H9 (cell line): ENCODE measurements around the gene IPO9. TPM values are rescaled to one million over a fixed set of nuclear protein-coding genes. Genes with fewer than 3 reads are reported as not detected.

ENCODE experiments used
- DNase-seq: peaks from one replicate; pipeline ENCODE4 v3.0.0-alpha.2; 2017
- H2AFZ ChIP-seq: one replicate; pipeline ENCODE4 v1.6.1; 2013; ENCODE audit warnings: mild to moderate bottlenecking, low read length, control low read depth, moderate library complexity
- H2AK5ac ChIP-seq: 2 replicates; pipeline ENCODE4 v1.6.1; 2013; ENCODE audit warnings: low read length, control low read depth, mixed read lengths; ENCODE audit not compliant: insufficient read length
- H2BK120ac ChIP-seq: one replicate; pipeline ENCODE4 v1.6.1; 2013; ENCODE audit warnings: low read depth, mild to moderate bottlenecking, low read length, control low read depth, inconsistent platforms; ENCODE audit not compliant: poor library complexity, severe bottlenecking
- H2BK12ac ChIP-seq: 2 replicates; pipeline ENCODE4 v1.6.1; 2013; ENCODE audit warnings: low read length, control low read depth, mixed read lengths, low read depth; ENCODE audit not compliant: insufficient read length
- H2BK15ac ChIP-seq: 2 replicates; pipeline ENCODE4 v1.6.1; 2013; ENCODE audit warnings: low read depth, low read length, control low read depth
- H2BK20ac ChIP-seq: one replicate; pipeline ENCODE4 v1.6.1; 2013; ENCODE audit warnings: low read depth, mild to moderate bottlenecking, low read length, control low read depth, inconsistent platforms; ENCODE audit not compliant: poor library complexity, severe bottlenecking
- H2BK5ac ChIP-seq: 2 replicates; pipeline ENCODE4 v1.6.1; 2013; ENCODE audit warnings: low read length, control low read depth, mixed read lengths; ENCODE audit not compliant: insufficient read length
- H3K14ac ChIP-seq: 2 replicates; pipeline ENCODE4 v1.6.1; 2013; ENCODE audit warnings: low read length, control low read depth; ENCODE audit not compliant: insufficient read depth
- H3K18ac ChIP-seq: 2 replicates; pipeline ENCODE4 v1.6.1; 2013; ENCODE audit warnings: low read depth, mild to moderate bottlenecking, mixed read lengths, low read length, control low read depth; ENCODE audit not compliant: insufficient read length
- H3K23ac ChIP-seq: 2 replicates; pipeline ENCODE4 v1.6.1; 2013; ENCODE audit warnings: low read length, control low read depth, mixed read lengths, low read depth; ENCODE audit not compliant: insufficient read length
- H3K23me2 ChIP-seq: 2 replicates; pipeline ENCODE4 v1.6.1; 2013; ENCODE audit warnings: low read depth, mild to moderate bottlenecking, mixed read lengths, low read length, control low read depth; ENCODE audit not compliant: insufficient read length, poor library complexity, severe bottlenecking
- H3K27ac ChIP-seq: 2 replicates; pipeline ENCODE4 v1.5.1; 2013; ENCODE audit warnings: low read length, control low read depth, mixed read lengths, low read depth; ENCODE audit not compliant: insufficient read length
- H3K27me3 ChIP-seq: 2 replicates; pipeline ENCODE4 v1.6.1; 2013; ENCODE audit warnings: low read length, control low read depth, inconsistent platforms; ENCODE audit not compliant: insufficient read depth
- H3K4ac ChIP-seq: 2 replicates; pipeline ENCODE4 v1.6.1; 2013; ENCODE audit warnings: low read depth, mild to moderate bottlenecking, control low read depth, inconsistent platforms, low read length, moderate library complexity
- H3K4me1 ChIP-seq: 2 replicates; pipeline ENCODE4 v1.6.1; 2013; ENCODE audit warnings: low read length, control low read depth, inconsistent platforms; ENCODE audit not compliant: insufficient read depth
- H3K4me2 ChIP-seq: 2 replicates; pipeline ENCODE4 v1.6.1; 2013; ENCODE audit warnings: low read length, control low read depth, mixed read lengths; ENCODE audit not compliant: insufficient read length, insufficient read depth
- H3K56ac ChIP-seq: 2 replicates; pipeline ENCODE4 v1.6.1; 2013; ENCODE audit warnings: low read depth, mild to moderate bottlenecking, mixed read lengths, low read length, control low read depth; ENCODE audit not compliant: insufficient read length
- H3K79me1 ChIP-seq: 2 replicates; pipeline ENCODE4 v1.6.1; 2013; ENCODE audit warnings: low read depth, mild to moderate bottlenecking, moderate library complexity, low read length, control low read depth, inconsistent platforms; ENCODE audit not compliant: insufficient read depth, poor library complexity, severe bottlenecking
- H3K79me2 ChIP-seq: 2 replicates; pipeline ENCODE4 v1.6.1; 2013; ENCODE audit warnings: low read length, control low read depth, inconsistent platforms; ENCODE audit not compliant: insufficient read depth
- H3K9ac ChIP-seq: 2 replicates; pipeline ENCODE4 v1.6.1; 2013; ENCODE audit warnings: low read length, control low read depth, mixed read lengths; ENCODE audit not compliant: insufficient read length; ENCODE audit errors: extremely low read depth
- H3K9me3 ChIP-seq: one replicate; pipeline ENCODE4 v1.6.1; 2013; ENCODE audit warnings: low read depth, low read length, inconsistent platforms; ENCODE audit not compliant: control insufficient read depth
- H3T11ph ChIP-seq: one replicate; pipeline ENCODE4 v1.6.1; 2013; ENCODE audit warnings: mild to moderate bottlenecking, low read length, control low read depth, inconsistent platforms
- H4K20me1 ChIP-seq: one replicate; pipeline ENCODE4 v1.6.1; 2013; ENCODE audit not compliant: control insufficient read depth, insufficient read length, insufficient read depth
- H4K5ac ChIP-seq: 2 replicates; pipeline ENCODE4 v1.6.1; 2013; ENCODE audit warnings: low read depth, mild to moderate bottlenecking, mixed read lengths, low read length, control low read depth; ENCODE audit not compliant: insufficient read length
- H4K8ac ChIP-seq: replicated peaks from 2 replicates; pipeline ENCODE4 v1.6.1; 2013; ENCODE audit warnings: low read length, control low read depth, mixed read lengths, low read depth; ENCODE audit not compliant: insufficient read length
- H4K91ac ChIP-seq: 2 replicates; pipeline ENCODE4 v1.6.1; 2013; ENCODE audit warnings: low read depth, mild to moderate bottlenecking, moderate library complexity, mixed read lengths, low read length, control low read depth; ENCODE audit not compliant: insufficient read length
- H3K27ac Mint-ChIP-seq, 3 experiments: 2 replicates in 2 of 3; 3 replicates in 1 of 3; pipeline ENCODE4 v1.8.0; 2020 to 2021; ENCODE audit warnings: mixed read lengths in 3 of 3, mild to moderate bottlenecking in 1 of 3, moderate library complexity in 1 of 3
- H3K27me3 Mint-ChIP-seq: 2 replicates; pipeline ENCODE4 v1.8.0; 2021; ENCODE audit warnings: low read depth, mild to moderate bottlenecking, moderate library complexity, mixed read lengths
- H3K36me3 Mint-ChIP-seq, 3 experiments: 2 replicates in 2 of 3; 3 replicates in 1 of 3; pipeline ENCODE4 v1.8.0; 2020 to 2021; ENCODE audit warnings: low read depth in 3 of 3, mixed read lengths in 3 of 3; ENCODE audit not compliant: insufficient read depth in 1 of 3
- H3K4me1 Mint-ChIP-seq, 2 experiments: 2 replicates each; pipeline ENCODE4 v1.8.0; 2020; ENCODE audit warnings: mixed read lengths in 2 of 2
- H3K4me3 Mint-ChIP-seq, 2 experiments: 2 replicates in 1 of 2; 3 replicates in 1 of 2; pipeline ENCODE4 v1.8.0; 2020 to 2021; ENCODE audit warnings: mild to moderate bottlenecking in 2 of 2, mixed read lengths in 2 of 2, moderate library complexity in 1 of 2
- H3K9me3 Mint-ChIP-seq, 2 experiments: 2 replicates in 1 of 2; 3 replicates in 1 of 2; pipeline ENCODE4 v1.8.0; 2020; ENCODE audit warnings: mild to moderate bottlenecking in 2 of 2, mixed read lengths in 2 of 2, moderate library complexity in 1 of 2
- CTCF ChIP-seq: fragments of 200-600 bp; sonication (generic); conservative IDR thresholded peaks from 3 replicates; pipeline ENCODE4 v1.8.0; 2021; ENCODE audit warnings: antibody characterized with exemption, mild to moderate bottlenecking
- WGBS: extraction: QIAGEN DNeasy Blood & Tissue Kit; methylation state at CpG from one replicate; pipeline ENCODE4 v1.1.7; 2013; ENCODE audit warnings: missing lambda C conversion rate, low lambda C conversion rate, mixed read lengths; ENCODE audit not compliant: insufficient read length; ENCODE audit errors: extremely low coverage; 5-methylcytosine and 5-hydroxymethylcytosine counted together
- total RNA-seq: library from RNA; stranded (reverse); gene quantifications from 2 replicates; pipeline ENCODE4 v1.2.1, GENCODE V29; 2021

The IPO9 gene
- total RNA-seq, 1 experiment from 2014 or later: 104 TPM

GRCh38 chr1:201898992-201899391 lies 70.0 kb downstream of the IPO9 start:
- H3K23me2 ChIP-seq: no peaks in the 10 kb centered on the region
- no peaks in the 10 kb centered on the region for H3K79me1 ChIP-seq
- no peaks in the 10 kb centered on the region; the same call in 1 of the 2 replicates for H3K27me3 ChIP-seq
- no peak overlapping the region for H2BK12ac ChIP-seq
- TF ChIP-seq CTCF: no peak
- H2BK15ac ChIP-seq: no peak overlapping the region
- H4K5ac ChIP-seq: no peak overlapping the region
- no peak overlapping the region for H3K23ac ChIP-seq
- no peak overlapping the region for H2BK5ac ChIP-seq
- Mint-ChIP-seq H3K9me3 (no peaks in the 10 kb centered on the region), H3K27ac (no peak overlapping the region), H3K4me1 (peaks cover 16 to 23% of the 10 kb centered on the region in 2 experiments), H3K36me3 (0 out of 7 replicates have a peak, but pooled peaks cover 0 to 1% (median 0%) of the 10 kb centered on the region in 3 experiments), H3K4me3 (no peak overlapping the region), H3K27me3 (no peaks in the 10 kb centered on the region; the same call in 1 of the 2 replicates)
- H3K4ac ChIP-seq: no peak overlapping the region
- WGBS: no CpG with 5 or more reads among the region's 4 CpGs
- H3K4me1 ChIP-seq: peaks cover 5% of the 10 kb centered on the region; the same call in 1 of the 2 replicates
- H4K8ac ChIP-seq: no peak overlapping the region
- H2BK120ac ChIP-seq: no peak overlapping the region
- H2AK5ac ChIP-seq: no peak overlapping the region
- no peaks in the 10 kb centered on the region for H4K20me1 ChIP-seq
- no peak overlapping the region for H3T11ph ChIP-seq
- no peak overlapping the region for H3K56ac ChIP-seq
- H2AFZ ChIP-seq: no peak overlapping the region
- H3K14ac ChIP-seq: no peak overlapping the region
- no peak for DNase-seq
- no peaks in the 10 kb centered on the region for H3K79me2 ChIP-seq
- H3K18ac ChIP-seq: no peak overlapping the region
- H4K91ac ChIP-seq: no peak overlapping the region
- H3K9me3 ChIP-seq: no peaks in the 10 kb centered on the region
- no peak overlapping the region for H3K4me2 ChIP-seq
- no peak overlapping the region for H3K27ac ChIP-seq
- H3K9ac ChIP-seq: no peak overlapping the region
- H2BK20ac ChIP-seq: no peak overlapping the region
